OCI-LY1 (cell line): Measurements from ENCODE around the gene TUBGCP2.

Experiments
- CTCF ChIP-seq: fragments of 200-600 bp; sonication (generic), shearing (Covaris generic); IDR thresholded peaks from 2 replicates; pipeline ENCODE4 v1.5.1; 2017; ENCODE audit warnings: mild to moderate bottlenecking, antibody characterized with exemption, low read length, moderate library complexity, mixed read lengths
- EZH2 ChIP-seq: fragments of 200-600 bp; sonication (generic), shearing (Covaris generic); IDR thresholded peaks from 2 replicates; pipeline ENCODE4 v1.8.0; 2017; ENCODE audit warnings: borderline replicate concordance, mixed run types, mild to moderate bottlenecking, antibody characterized with exemption, low read length, moderate library complexity, mixed read lengths

DNA sequence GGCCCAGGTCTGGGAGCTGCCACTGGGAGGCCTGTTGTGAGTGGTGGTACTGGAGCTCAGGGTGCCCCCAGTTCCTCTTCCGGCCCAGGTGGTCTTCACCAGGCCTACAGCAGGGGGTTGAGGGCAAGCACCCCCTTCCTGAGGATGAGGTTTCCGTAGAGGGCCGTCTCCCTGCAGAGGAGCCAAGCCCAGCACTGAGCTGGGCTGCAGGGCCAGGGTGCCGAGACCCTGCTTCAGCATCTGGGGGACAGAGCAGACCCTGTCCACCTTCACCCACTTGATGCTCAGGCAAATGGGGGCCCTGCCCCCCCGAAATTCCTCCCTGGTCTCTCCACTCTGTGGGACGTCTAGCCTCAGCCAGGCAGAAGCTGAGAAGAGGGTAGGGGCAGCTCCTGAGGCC, 46.6 kb upstream of the TUBGCP2 start:
- TF ChIP-seq CTCF: no peak
- no peak for TF ChIP-seq EZH2
